T-helper 17 cell (primary cell): ENCODE measurements around the gene DDX39A. TPM values are rescaled to one million over a fixed set of nuclear protein-coding genes. Genes with fewer than 3 reads are reported as not detected.

Source experiments
- ATAC-seq: fragments of 150-1000 bp; cut with Tn5 transposase; 2 replicates; pipeline ENCODE4 v1.10.0; 2021; ENCODE audit warnings: mild to moderate bottlenecking, moderate library complexity
- DNase-seq, 3 donors: peaks; one replicate each; pipeline versions ENCODE4 v3.0.0 to v3.0.0-alpha.2; 2020 to 2021
- H3K9me3 ChIP-seq: one replicate; pipeline ENCODE4 v1.7.0; 2013; ENCODE audit warnings: low read length, mild to moderate bottlenecking; ENCODE audit not compliant: control insufficient read depth, poor library complexity, severe bottlenecking
- H3K27ac Mint-ChIP-seq: one replicate; pipeline ENCODE4 v1.8.0; 2022; ENCODE audit warnings: mild to moderate bottlenecking, moderate library complexity, mixed read lengths
- H3K27me3 Mint-ChIP-seq: one replicate; pipeline ENCODE4 v1.8.0; 2022; ENCODE audit warnings: mixed read lengths
- H3K36me3 Mint-ChIP-seq: one replicate; pipeline ENCODE4 v1.8.0; 2022; ENCODE audit warnings: low read depth, mixed read lengths
- H3K4me1 Mint-ChIP-seq: one replicate; pipeline ENCODE4 v1.8.0; 2022; ENCODE audit warnings: mild to moderate bottlenecking, mixed read lengths
- H3K4me3 Mint-ChIP-seq: one replicate; pipeline ENCODE4 v1.8.0; 2022; ENCODE audit warnings: mild to moderate bottlenecking, moderate library complexity, mixed read lengths
- total RNA-seq, 4 donors: library from RNA in 2 of 4; stranded (reverse) in 2 of 4; gene quantifications; one replicate each; pipeline ENCODE4 v1.2.3 and lab custom pipeline; 2022 to 2026

Gene DDX39A
- total RNA-seq, 2 donors from 2014 or later = 276 to 284 TPM

GRCh38 chr19:14427461-14427860, 8.3 kb upstream of the DDX39A start:
- Mint-ChIP-seq H3K27me3 (no peaks in the 10 kb centered on the region), H3K27ac (no peak overlapping the region), H3K4me3 (no peak overlapping the region), H3K4me1 (peaks cover 13% of the 10 kb centered on the region), H3K36me3 (no peaks in the 10 kb centered on the region)
- H3K9me3 ChIP-seq = no peaks in the 10 kb centered on the region
- DNase-seq (no peak), ATAC-seq (no peak)

GRCh38 chr19:14425696-14426138, 6.6 kb upstream of the DDX39A start:
- ATAC-seq (no peak), DNase-seq (no peak)
- H3K9me3 ChIP-seq = no peaks in the 10 kb centered on the region
- H3K27ac Mint-ChIP-seq = no peak overlapping the region
- no peak overlapping the region for H3K4me3 Mint-ChIP-seq
- H3K27me3 Mint-ChIP-seq = no peaks in the 10 kb centered on the region
- H3K36me3 Mint-ChIP-seq = no peaks in the 10 kb centered on the region
- peaks cover 5% of the 10 kb centered on the region for H3K4me1 Mint-ChIP-seq

- H3K4me1 Mint-ChIP-seq = peaks cover 39% of the 10 kb centered on the region
- peak in 2 of 3 donors; percentile 70 to 74 for DNase-seq
- peak; percentile 48 for ATAC-seq
- H3K4me3 Mint-ChIP-seq = peak overlapping the region; percentile 97
- H3K27ac Mint-ChIP-seq = peak overlapping the region; percentile 93
- no peaks in the 10 kb centered on the region for H3K9me3 ChIP-seq
- peaks cover 2% of the 10 kb centered on the region for H3K36me3 Mint-ChIP-seq
- no peaks in the 10 kb centered on the region for H3K27me3 Mint-ChIP-seq
These were observed 360 bp downstream of the DDX39A start for GRCh38 chr19:14418856-14419105.

DNA sequence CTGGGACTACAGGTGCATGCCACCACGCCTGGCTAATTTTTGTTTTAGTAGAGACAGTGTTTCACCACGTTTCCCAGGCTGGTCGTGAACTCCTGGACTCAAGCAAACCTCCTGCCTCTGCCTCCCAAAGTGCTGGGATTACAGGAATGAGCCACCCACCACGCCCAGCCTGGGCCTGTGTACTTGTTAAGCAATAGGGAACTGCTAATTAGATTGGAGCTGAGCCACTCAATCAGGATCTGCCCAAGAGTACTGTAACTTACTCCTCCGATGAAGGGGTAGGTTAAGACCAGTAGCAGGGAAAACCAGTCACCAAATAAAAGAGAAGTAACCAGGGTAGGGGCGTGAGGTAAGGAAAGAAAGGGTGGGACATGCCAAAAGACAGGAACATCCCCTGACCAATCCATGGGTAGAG, 2.3 kb downstream of the DDX39A start:
- Mint-ChIP-seq H3K36me3 (peaks cover 6% of the 10 kb centered on the region), H3K4me1 (peaks cover 49% of the 10 kb centered on the region), H3K27me3 (no peaks in the 10 kb centered on the region), H3K4me3 (peak overlapping the region; percentile 97), H3K27ac (peak overlapping the region; percentile 93)
- ATAC-seq = no peak
- DNase-seq = no peak
- no peaks in the 10 kb centered on the region for H3K9me3 ChIP-seq

DNA sequence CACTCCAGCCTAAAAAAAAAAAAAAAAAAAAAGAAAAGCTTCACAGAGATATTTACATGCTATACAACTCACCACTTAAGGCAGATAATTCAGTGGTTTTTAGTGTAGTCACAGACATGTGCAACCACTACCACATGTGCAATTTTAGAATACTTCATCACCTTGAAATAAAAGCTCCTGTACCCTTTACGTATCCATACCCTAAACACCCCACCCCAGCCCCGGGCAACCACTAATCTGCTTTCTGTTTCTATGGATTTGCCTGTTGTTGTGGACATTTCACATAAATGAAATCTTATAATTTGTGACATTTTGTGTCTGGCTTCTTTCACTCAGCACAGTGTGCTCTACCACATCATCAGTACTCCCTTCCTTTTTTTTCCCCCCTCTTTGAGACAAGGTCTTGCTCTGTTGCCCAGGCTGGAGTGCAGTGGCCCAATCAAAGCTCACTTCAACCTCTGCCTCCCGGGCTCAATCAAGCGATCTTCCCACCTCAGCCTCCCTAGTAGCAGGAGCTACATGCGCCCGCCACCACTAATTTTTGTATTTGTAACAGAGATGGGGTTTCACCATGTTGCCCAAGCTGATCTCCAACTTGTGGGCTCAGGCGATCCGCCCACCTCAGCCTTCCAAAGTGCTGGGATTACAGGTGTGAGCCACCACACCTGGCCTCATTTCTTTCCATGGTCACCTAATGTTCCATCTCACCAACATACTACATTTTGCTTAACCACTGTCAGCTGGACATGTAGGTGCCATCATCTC, 4.0 kb downstream of the DDX39A start:
- no peaks in the 10 kb centered on the region for H3K27me3 Mint-ChIP-seq
- no peaks in the 10 kb centered on the region for H3K9me3 ChIP-seq
- peak overlapping the region; percentile 93 for H3K27ac Mint-ChIP-seq
- ATAC-seq (no peak), DNase-seq (no peak)
- peaks cover 7% of the 10 kb centered on the region for H3K36me3 Mint-ChIP-seq
- H3K4me3 Mint-ChIP-seq = peak overlapping the region; percentile 97
- peaks cover 62% of the 10 kb centered on the region for H3K4me1 Mint-ChIP-seq

GRCh38 chr19:14413693-14414181, 5.4 kb downstream of the DDX39A start:
- H3K4me1 Mint-ChIP-seq = peaks cover 65% of the 10 kb centered on the region
- H3K9me3 ChIP-seq = no peaks in the 10 kb centered on the region
- H3K27ac Mint-ChIP-seq = peak overlapping the region; percentile 93
- peaks cover 8% of the 10 kb centered on the region for H3K36me3 Mint-ChIP-seq
- ATAC-seq (no peak), DNase-seq (no peak)
- H3K27me3 Mint-ChIP-seq = no peaks in the 10 kb centered on the region
- peak overlapping the region; percentile 82 for H3K4me3 Mint-ChIP-seq

DNA sequence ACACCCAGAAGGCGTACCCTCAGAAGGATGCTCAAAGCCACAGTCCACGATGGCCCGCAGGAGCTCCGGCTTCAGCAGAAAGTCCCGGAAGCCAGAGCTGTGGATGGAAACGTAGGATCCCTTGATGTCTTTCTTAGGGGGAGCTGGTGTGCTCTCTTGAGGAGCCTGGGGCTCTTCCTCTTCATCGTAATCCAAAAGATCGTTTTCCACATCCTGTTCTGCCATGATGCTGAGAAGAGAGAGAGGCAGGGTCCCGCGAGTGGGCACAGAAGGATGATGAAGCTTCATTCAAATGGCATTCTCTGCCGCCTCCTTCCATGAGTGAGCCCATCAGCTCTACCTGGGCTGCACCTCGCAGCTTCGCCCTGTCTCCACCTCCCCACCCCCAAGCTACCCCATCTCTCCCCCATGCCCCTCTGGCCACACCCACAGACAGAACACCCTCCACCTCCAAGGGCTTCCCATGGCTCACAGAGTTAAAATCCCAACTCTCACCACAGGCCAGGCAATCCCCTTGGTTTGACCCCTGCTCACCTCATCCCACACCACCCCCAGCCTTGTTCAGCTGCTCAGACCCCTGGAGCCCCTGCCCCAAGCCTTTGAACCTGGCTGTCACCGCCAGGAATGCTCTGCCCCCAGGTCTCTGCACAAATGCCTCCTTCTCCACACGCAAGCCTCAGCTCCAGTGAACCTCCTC, 6.0 kb downstream of the DDX39A start:
- peaks cover 8% of the 10 kb centered on the region for H3K36me3 Mint-ChIP-seq
- no peaks in the 10 kb centered on the region for H3K27me3 Mint-ChIP-seq
- H3K4me3 Mint-ChIP-seq = peak overlapping the region; percentile 82
- peak overlapping the region; percentile 93 for H3K27ac Mint-ChIP-seq
- DNase-seq (peak in 1 of 3 donors; percentile 11), ATAC-seq (no peak)
- H3K9me3 ChIP-seq = no peaks in the 10 kb centered on the region
- peaks cover 66% of the 10 kb centered on the region for H3K4me1 Mint-ChIP-seq

GRCh38 chr19:14412324-14412995, 6.7 kb downstream of the DDX39A start:
- H3K36me3 Mint-ChIP-seq = peaks cover 10% of the 10 kb centered on the region
- ATAC-seq (no peak), DNase-seq (peak in 1 of 3 donors; percentile 16)
- no peaks in the 10 kb centered on the region for H3K9me3 ChIP-seq
- peak overlapping the region; percentile 93 for H3K27ac Mint-ChIP-seq
- peaks cover 66% of the 10 kb centered on the region for H3K4me1 Mint-ChIP-seq
- H3K27me3 Mint-ChIP-seq = no peaks in the 10 kb centered on the region
- peak overlapping the region; percentile 82 for H3K4me3 Mint-ChIP-seq

- Mint-ChIP-seq H3K36me3 (peaks cover 10% of the 10 kb centered on the region), H3K4me3 (peak overlapping the region; percentile 82), H3K27ac (peak overlapping the region; percentile 93), H3K4me1 (peaks cover 65% of the 10 kb centered on the region), H3K27me3 (no peaks in the 10 kb centered on the region)
- DNase-seq (no peak), ATAC-seq (no peak)
- no peaks in the 10 kb centered on the region for H3K9me3 ChIP-seq
These were observed 7.2 kb downstream of the DDX39A start for GRCh38 chr19:14411938-14412245.

DNA sequence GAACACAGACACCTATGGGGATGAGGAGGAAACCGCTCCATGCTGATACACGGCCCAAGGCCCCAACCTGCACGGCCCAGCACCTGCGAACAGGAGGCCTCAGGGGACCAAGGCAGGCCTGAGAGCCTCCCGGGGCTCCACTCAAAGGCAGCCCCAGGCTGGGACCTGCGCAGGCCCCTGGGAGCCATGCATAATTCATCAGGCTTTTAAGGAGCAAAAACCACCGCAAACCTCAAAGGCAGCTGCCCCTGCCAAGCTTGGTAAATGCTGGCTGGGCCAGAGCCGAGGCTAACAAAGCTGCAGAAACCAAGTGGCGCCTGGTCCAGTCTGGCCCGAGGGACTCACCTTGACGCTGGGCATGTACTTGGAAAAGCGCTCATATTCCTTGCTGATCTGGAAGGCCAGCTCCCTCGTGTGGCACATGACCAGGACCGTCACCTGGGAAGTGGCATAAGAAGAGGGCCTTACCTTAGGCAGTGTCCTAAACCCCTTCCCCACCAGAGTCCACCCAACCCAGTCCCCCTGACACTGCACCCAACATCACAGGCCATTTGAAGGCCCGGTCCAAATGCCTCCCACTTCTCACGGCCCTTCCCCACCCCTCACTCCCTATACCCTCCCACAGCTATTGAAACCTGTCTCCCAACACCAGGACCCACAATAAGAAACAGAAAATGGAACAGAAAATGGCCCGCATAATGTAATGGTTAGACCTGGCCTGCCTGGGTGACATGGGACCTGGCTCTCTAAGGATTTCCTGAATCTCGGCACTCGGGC, 7.8 kb downstream of the DDX39A start:
- Mint-ChIP-seq H3K36me3 (peaks cover 10% of the 10 kb centered on the region), H3K27me3 (no peaks in the 10 kb centered on the region), H3K4me1 (peaks cover 64% of the 10 kb centered on the region), H3K4me3 (peak overlapping the region; percentile 88), H3K27ac (peak overlapping the region; percentile 93)
- DNase-seq (no peak), ATAC-seq (no peak)
- H3K9me3 ChIP-seq = no peaks in the 10 kb centered on the region

DNA sequence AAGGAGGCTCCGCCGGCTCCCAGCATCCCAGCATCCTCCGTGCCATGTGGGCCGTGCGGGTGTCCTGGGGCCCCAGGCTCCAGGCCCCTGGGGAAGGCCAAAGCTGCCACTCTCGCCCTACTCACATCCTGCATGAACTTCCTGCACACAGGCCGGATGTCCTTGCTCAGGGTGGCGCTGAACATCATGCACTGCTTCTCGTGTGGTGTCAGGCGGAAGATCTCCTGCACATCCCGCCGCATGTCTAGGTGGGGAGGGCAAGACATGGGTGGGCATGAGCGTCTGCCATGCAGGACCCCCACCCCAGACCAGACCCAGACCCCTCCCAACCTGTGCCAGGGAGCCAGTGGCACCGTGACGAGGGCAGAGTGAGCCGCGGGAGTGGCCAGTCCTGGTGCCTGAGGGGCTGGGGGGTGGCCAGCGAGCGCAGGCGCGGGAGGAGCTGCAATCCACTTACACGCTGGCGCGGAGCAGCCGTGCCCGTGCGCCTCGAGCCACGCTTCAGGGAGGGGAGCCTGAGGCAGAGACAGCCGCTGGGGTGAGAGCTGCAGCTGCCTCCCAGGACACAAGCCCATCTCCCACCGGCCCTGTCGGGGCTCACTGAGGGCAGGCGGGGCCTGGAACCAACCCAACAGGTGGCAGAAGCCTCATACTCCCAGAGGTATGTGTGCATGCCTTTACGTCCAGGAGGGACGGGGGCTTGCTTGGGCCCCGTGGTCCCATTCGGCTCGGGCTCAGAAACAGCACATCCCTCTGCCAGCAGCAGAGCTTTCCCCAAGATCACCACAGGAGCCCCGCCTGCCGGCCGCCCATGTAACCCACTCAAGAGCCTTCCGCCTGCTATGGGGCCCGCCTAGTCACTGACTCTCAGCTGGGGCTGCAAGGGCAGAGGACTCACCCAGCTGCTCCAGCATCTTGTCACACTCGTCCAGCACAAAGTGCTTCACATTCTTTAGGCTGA, 8.8 kb downstream of the DDX39A start:
- Mint-ChIP-seq H3K27ac (peak overlapping the region; percentile 93), H3K4me3 (peak overlapping the region; percentile 88), H3K27me3 (no peaks in the 10 kb centered on the region), H3K4me1 (peaks cover 61% of the 10 kb centered on the region), H3K36me3 (peaks cover 10% of the 10 kb centered on the region)
- ATAC-seq (peak; percentile 20), DNase-seq (peak; percentile 31 to 44 (median 43))
- no peaks in the 10 kb centered on the region for H3K9me3 ChIP-seq
